ENCODE data around the gene AK2.
A peak's percentile ranks its signal among the peaks of the same experiment; 100 is the strongest.

AK2 gene

DNA sequence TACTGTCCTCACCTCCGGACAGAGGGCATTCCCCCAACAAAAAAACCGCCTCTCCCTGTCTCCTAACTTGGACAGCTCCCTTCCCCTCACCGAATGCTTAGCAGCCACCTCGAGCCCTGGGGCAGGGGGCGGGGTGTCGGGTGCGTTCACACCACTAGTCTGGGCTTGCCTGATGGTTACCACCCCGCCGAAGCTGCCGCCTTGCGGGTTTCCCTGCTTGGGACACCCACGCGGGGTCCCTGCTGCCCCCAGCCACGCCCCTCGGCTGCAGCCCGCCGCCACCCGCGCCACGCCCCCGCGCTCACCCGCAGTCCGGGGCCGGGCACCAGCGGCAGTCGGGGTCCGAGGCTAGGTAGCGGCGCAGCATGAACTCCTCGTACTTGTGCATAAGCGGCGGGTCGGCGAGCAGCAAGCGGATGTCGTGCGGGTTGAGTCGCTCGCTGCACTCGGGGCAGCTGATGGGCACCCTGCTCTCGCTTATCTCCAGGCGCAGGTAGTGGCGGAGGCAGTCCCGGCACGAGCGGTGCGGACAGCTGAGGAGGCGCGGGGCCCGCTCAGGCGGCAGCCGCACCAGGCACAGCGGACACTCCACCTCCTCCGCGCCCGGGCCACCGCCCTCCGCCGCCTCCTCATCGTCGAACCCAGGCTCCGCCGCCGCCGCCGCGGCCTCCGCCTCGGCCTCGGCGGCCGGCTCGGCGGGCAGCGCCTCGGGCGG, 72.8 kb downstream of the AK2 start:
- no CpG with 5 or more reads among the region's 78 CpGs for WGBS (ENCODE audit: insufficient coverage, insufficient read length)
- H3K36me3 ChIP-seq (ENCODE audit: control insufficient read depth, insufficient read depth, low read length), result no peaks in the 10 kb centered on the region
- H3K4me3 ChIP-seq (ENCODE audit: low read length), result peak overlapping the region; percentile 62; the same call in 1 of the 2 replicates
- H3K27ac ChIP-seq (ENCODE audit: low read length), result no peak overlapping the region
- H3K4me1 ChIP-seq (ENCODE audit: control insufficient read depth, insufficient read depth, low read length), result 0 out of 2 replicates have a peak, but pooled peaks cover 3% of the 10 kb centered on the region
- H3K27me3 ChIP-seq (ENCODE audit: control insufficient read depth, insufficient read depth, low read length), result no peaks in the 10 kb centered on the region
- H3K9me3 ChIP-seq (ENCODE audit: control insufficient read depth, insufficient read depth, low read length), result no peaks in the 10 kb centered on the region
- DNase-seq (ENCODE audit: low read depth, low spot score), result no peak

DNA sequence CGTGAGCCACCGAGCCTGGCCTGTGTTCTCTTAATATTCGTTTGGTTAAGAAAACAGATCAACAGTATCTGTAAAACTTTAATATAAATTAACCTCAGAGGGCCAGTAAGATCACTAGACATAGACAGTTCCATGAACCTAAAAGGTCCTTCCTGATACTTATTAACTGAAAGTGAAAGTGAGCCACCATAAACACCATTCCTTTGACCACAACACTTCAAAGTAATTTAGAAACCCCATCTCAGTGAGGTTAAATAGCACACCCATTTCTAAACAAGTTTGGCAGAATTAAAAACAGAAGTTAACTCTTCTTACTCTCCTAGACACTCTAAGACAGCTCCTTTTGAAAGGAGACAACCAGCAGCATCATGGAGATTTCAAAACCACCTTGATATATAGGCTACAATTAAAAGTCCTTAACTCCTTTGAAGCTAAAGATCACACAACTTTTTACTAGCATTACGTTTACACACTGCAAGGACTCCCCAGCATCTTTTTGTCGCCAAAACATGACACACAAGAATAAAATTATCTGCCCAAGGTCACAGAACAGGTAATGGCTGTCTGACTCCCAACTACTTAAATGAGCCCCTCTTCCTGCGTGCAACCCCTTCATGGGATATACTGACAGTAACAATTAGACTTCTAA, 74.3 kb downstream of the AK2 start:
- no CpG with 5 or more reads among the region's 6 CpGs for WGBS (ENCODE audit: insufficient coverage, insufficient read length)
- no peak overlapping the region for H3K4me3 ChIP-seq (ENCODE audit: low read length)
- no peaks in the 10 kb centered on the region for H3K27me3 ChIP-seq (ENCODE audit: control insufficient read depth, insufficient read depth, low read length)
- DNase-seq (ENCODE audit: low read depth, low spot score), result no peak
- H3K4me1 ChIP-seq (ENCODE audit: control insufficient read depth, insufficient read depth, low read length), result 0 out of 2 replicates have a peak, but pooled peaks cover 3% of the 10 kb centered on the region
- H3K27ac ChIP-seq (ENCODE audit: low read length), result no peak overlapping the region
- H3K36me3 ChIP-seq (ENCODE audit: control insufficient read depth, insufficient read depth, low read length), result no peaks in the 10 kb centered on the region
- no peaks in the 10 kb centered on the region for H3K9me3 ChIP-seq (ENCODE audit: control insufficient read depth, insufficient read depth, low read length)

DNA sequence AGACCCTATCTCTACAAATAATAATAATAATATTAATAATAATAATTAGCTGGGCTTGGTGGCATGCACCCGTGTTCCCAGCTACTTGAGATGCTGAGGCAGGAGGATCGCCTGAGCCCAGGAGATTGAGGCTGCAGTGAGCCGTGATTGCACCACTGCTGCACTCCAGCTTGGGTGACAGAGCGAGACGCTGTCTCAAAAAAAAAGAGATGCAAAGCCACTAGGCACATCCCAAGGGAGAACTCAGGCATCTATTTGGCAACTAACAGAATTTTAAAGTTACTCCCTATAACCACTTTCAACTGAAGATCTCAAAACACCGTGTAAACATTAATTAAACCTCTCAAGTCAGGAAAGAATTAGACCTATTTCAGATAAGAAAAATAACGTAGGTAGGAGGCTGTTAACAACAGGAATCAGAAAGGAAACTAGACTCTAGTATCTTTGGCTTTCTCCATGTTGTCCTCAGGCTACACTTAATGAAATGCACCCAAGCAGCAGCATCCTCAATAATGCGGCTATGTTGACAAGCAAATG, 75.8 kb downstream of the AK2 start:
- H3K36me3 ChIP-seq (ENCODE audit: control insufficient read depth, insufficient read depth, low read length), result no peaks in the 10 kb centered on the region
- DNase-seq (ENCODE audit: low read depth, low spot score), result no peak
- no peak overlapping the region for H3K4me3 ChIP-seq (ENCODE audit: low read length)
- H3K27me3 ChIP-seq (ENCODE audit: control insufficient read depth, insufficient read depth, low read length), result no peaks in the 10 kb centered on the region
- H3K9me3 ChIP-seq (ENCODE audit: control insufficient read depth, insufficient read depth, low read length), result no peaks in the 10 kb centered on the region
- 0 out of 2 replicates have a peak, but pooled peaks cover 3% of the 10 kb centered on the region for H3K4me1 ChIP-seq (ENCODE audit: control insufficient read depth, insufficient read depth, low read length)
- H3K27ac ChIP-seq (ENCODE audit: low read length), result no peak overlapping the region
- no CpG with 5 or more reads among the region's 8 CpGs for WGBS (ENCODE audit: insufficient coverage, insufficient read length)

DNA sequence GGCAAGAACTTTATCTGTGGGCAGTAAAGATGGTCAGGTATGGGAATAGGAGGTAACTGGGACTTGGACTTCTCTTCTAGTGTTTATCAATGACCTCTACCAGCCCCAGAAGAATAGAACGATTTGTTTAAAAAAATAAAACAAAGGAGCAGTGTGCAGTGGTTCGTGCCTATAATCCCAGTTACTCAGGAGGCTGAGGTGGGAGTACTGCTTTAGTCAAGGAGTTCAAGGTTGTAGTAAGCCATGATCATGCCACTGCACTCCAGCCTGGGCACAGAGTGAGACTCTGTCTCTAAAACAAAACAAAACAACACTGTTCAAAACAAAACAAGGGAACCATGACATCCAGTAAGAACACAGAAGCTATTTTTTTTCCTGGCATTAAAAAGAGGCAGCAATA, 76.3 kb downstream of the AK2 start:
- no peak overlapping the region for H3K4me3 ChIP-seq (ENCODE audit: low read length)
- WGBS (ENCODE audit: insufficient coverage, insufficient read length), result no CpG with 5 or more reads among the region's 2 CpGs
- H3K36me3 ChIP-seq (ENCODE audit: control insufficient read depth, insufficient read depth, low read length), result no peaks in the 10 kb centered on the region
- H3K27me3 ChIP-seq (ENCODE audit: control insufficient read depth, insufficient read depth, low read length), result no peaks in the 10 kb centered on the region
- H3K9me3 ChIP-seq (ENCODE audit: control insufficient read depth, insufficient read depth, low read length), result no peaks in the 10 kb centered on the region
- no peak overlapping the region for H3K27ac ChIP-seq (ENCODE audit: low read length)
- 0 out of 2 replicates have a peak, but pooled peaks cover 3% of the 10 kb centered on the region for H3K4me1 ChIP-seq (ENCODE audit: control insufficient read depth, insufficient read depth, low read length)
- no peak for DNase-seq (ENCODE audit: low read depth, low spot score)

DNA sequence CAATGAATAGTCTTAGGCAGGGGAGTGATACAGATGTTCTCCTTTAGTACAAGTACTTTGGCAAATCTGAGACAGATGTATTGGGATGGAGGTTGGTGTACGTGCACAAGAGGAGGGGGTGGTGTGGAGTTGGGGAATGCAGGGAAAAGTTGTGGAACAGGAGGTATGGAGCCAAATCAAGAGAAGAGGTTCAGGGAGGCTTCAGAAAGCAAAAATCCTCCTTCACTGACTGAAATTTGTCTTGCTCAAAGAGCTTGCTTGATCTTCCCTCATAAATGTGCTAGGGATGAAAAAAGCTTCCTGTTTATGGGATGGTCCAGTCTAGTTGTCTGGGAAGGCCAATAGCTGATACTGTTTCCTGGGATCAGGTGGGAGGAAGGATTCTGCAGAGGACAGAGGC, 77.9 kb downstream of the AK2 start:
- 100% methylated on average over 1 of the region's 1 CpG for WGBS (ENCODE audit: insufficient coverage, insufficient read length)
- Histone ChIP-seq H3K27me3 (ENCODE audit: control insufficient read depth, insufficient read depth, low read length) (no peaks in the 10 kb centered on the region), H3K27ac (ENCODE audit: low read length) (no peak overlapping the region), H3K36me3 (ENCODE audit: control insufficient read depth, insufficient read depth, low read length) (no peaks in the 10 kb centered on the region), H3K9me3 (ENCODE audit: control insufficient read depth, insufficient read depth, low read length) (no peaks in the 10 kb centered on the region), H3K4me3 (ENCODE audit: low read length) (no peak overlapping the region), H3K4me1 (ENCODE audit: control insufficient read depth, insufficient read depth, low read length) (0 out of 2 replicates have a peak, but pooled peaks cover 3% of the 10 kb centered on the region)
- DNase-seq (ENCODE audit: low read depth, low spot score), result no peak
